CD1c-positive myeloid dendritic cell (primary cell): Measurements from ENCODE around the gene ZKSCAN8.

Experiments
- DNase-seq: peaks from one replicate; pipeline ENCODE4 v3.0.0-alpha.2; 2016; ENCODE audit errors: extremely low spot score

ZKSCAN8 gene

DNA sequence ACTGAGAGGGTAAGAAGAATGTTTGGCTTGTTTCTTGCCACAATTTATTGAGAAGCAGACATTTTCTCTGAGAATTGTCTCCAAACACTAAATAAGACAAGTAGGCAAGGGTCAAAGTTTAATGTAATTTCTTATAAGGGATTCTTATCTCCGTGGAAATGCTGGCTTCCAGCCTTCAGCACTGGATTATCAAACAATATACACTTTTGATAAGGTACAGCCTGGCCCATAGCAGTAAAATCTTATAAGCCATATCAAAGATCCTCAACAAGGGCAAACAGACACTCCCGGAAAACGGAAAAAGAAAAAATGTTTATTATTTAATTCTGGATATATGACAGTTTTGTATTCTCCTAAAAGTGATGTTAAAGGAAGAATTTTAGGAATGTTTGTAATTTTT, 64.8 kb downstream of the ZKSCAN8 start:
- no peak for DNase-seq

DNA sequence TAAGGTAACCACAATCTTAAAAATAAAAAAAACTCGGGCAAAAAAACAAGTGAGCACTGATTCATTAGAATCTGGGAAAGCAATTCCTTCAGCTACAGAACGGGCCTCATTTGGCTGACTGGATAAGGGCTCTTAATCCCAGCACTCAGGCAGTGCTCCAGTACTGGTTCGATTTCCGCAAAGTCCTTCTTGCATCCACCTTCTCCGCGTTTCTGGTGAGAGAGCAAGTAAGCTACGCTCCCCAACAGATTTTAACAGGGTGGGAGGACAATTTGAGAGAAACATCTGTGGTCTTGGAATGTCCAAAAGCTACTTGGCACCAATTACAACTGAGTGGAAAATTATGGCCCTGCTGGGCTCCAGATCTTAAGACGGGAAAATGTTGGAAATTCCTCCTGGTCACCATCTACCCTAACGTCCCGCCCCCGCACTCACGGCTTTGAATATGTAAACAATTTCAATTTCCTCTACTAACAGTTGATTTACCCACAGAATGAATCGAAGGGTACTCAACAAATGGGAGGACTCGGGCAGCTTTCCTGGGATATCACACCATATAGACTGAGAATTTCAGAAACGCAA, 65.3 kb downstream of the ZKSCAN8 start:
- no peak for DNase-seq

DNA sequence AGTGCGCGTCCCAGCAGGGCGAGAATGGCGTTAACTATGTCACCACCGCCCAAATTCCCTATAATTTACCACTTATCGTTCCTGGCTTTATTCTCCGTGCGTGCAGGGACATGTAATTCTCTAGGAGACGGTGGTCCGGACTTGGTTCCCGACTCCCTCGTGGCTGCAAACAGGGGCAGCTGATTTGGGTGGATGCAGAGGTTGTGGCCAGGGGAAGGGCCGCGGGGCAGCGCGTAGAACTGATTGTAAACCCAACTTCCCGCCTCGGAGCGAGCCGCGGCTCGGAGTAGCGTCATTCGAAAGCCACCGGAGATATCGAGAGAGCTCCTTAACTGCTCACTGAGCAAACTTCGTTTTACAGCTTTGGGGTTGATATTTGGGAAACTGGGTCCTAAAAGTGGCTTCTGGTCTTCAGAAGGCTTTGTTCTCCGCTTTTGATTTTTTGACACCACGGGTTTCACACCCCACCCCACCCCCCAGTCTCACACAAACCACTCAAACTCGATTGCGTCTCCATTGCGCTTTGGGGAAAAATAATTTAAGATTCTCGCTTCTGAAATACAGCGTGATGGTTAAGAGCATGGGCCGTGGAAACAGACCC, 65.9 kb downstream of the ZKSCAN8 start:
- DNase-seq, result peak; percentile 31

DNA sequence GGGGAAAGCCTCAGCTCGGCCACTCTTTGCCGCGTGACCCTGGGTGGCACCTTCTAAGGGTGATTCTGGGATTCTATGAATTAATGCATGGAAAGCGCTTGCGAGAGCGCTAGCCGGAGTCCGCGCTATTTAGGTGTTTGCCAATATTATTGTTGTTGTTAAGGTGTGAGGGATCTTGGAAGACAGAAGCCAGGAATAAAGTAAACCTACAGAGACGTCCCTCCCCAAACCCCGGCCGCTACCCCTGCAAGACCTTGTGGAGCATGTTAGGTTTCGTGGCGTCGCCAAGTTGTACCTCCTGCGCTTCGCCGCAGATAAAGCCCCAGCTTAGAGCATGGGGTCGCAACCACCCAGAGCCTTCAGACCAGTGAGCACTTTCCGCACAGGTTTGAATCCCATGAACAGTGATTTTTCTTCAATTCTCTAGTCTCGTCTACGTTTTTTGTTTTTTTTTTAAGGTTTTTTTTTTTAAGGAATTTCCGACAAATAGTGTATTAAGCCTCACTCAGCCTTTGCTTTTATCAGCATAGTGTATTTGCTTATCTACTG, 66.5 kb downstream of the ZKSCAN8 start:
- DNase-seq, result no peak
